GM12891 (cell line): ENCODE results near the gene RSPH10B2.
"Not testable (repeated sequence)": the region's sequence is repeated elsewhere in the genome, so short reads cannot be mapped to it uniquely, and the experiment has no call there.

Source experiments
- POLR2A ChIP-seq: IDR thresholded peaks from 2 replicates; pipeline ENCODE4 v1.6.1; 2011; ENCODE audit warnings: low read depth, low read length, control low read depth
- POLR2AphosphoS5 ChIP-seq: IDR thresholded peaks from 2 replicates; pipeline ENCODE4 v1.6.1; 2011; ENCODE audit warnings: low read depth, low read length, control low read depth
- TAF1 ChIP-seq: IDR thresholded peaks from 2 replicates; pipeline ENCODE4 v1.6.1; 2011; ENCODE audit warnings: low read depth, low read length, control low read depth

DNA sequence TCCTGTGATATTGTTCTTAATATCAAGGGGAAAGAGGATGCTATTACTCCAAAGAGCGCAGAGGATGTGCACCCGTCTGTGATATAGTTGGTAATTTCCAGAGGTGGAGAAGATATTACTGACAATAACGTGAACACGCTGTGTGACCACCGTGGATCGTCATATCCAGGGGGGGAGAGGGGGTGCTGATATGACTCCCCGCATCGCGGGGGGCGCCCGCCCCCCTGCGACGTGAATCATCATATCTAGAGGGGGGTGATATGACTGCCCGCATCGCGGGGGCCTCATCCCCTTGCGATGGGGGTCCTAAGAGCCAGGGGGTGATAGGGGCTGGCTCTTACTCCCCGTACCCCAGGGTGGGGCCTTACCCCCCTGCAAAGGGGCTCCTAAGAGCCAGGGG is 93.8 kb downstream of the RSPH10B2 start:
- TF ChIP-seq POLR2AphosphoS5, POLR2A, TAF1: not testable (repeated sequence)
